ENCODE results near the gene FAM180B. TPM values are rescaled to one million over a fixed set of nuclear protein-coding genes. Genes with fewer than 3 reads are reported as not detected.

FAM180B gene
- total RNA-seq: not detected in 2 replicates

GRCh38 chr11:47586098-47586855, at the start of gene FAM180B:
Gene FAM180B (plus strand): TSS chr11:47586678. CDS start chr11:47586769, 91 bp downstream.

GRCh38 chr11:47552566-47553405, 33.7 kb upstream of the FAM180B start, which contains the start of gene CELF1:
Gene CELF1 (minus strand): TSS chr11:47553132. CDS start chr11:47499523, 53,609 bp downstream.

GRCh38 chr11:47565340-47566148, 20.9 kb upstream of the FAM180B start, which contains the start of gene PTPMT1:
Gene PTPMT1 (plus strand): TSS chr11:47565599. CDS start chr11:47565623, 24 bp downstream.

GRCh38 chr11:47578524-47579494, 7.7 kb upstream of the FAM180B start, which contains the start of the genes KBTBD4 and NDUFS3:
Gene KBTBD4 (minus strand): TSS chr11:47578970. CDS start chr11:47578951, 19 bp downstream.
Gene NDUFS3 (plus strand): TSS chr11:47579074. CDS start chr11:47579092, 18 bp downstream.

GRCh38 chr11:47593934-47594855, 7.7 kb downstream of the FAM180B start, which contains the start of gene C1QTNF4:
Gene C1QTNF4 (minus strand): TSS chr11:47594411. CDS start chr11:47590810, 3,601 bp downstream.

Other genes starting within 250 kb of the FAM180B start
- gene MYBPC3, start 234.0 kb upstream of the FAM180B start, total RNA-seq: not detected in 2 replicates
- gene SPI1, start 208.1 kb upstream of the FAM180B start, total RNA-seq: not detected in 2 replicates
- 55.2 and 58.5 TPM in 2 replicates for gene SLC39A13, start 178.1 kb upstream of the FAM180B start, total RNA-seq
- gene PSMC3, start 160.2 kb upstream of the FAM180B start, total RNA-seq: 201 and 249 TPM in 2 replicates
- 0.13 and 0.19 TPM in 2 replicates for gene RAPSN, start 137.5 kb upstream of the FAM180B start, total RNA-seq
- 73.5 and 83.7 TPM in 2 replicates for gene CELF1, start 33.5 kb upstream of the FAM180B start, total RNA-seq
- gene PTPMT1, start 21.1 kb upstream of the FAM180B start, total RNA-seq: 53.9 and 57.9 TPM in 2 replicates
- gene KBTBD4, start 7.7 kb upstream of the FAM180B start, total RNA-seq: 24.2 and 24.8 TPM in 2 replicates
- 80.3 and 85.5 TPM in 2 replicates for gene NDUFS3, start 7.6 kb upstream of the FAM180B start, total RNA-seq
- 0.06 TPM in 1 of 2 replicates, not detected in the other for gene C1QTNF4, start 7.7 kb downstream of the FAM180B start, total RNA-seq
- 79.4 and 81.2 TPM in 2 replicates for gene MTCH2, start 55.9 kb downstream of the FAM180B start, total RNA-seq
- gene AGBL2, start 128.7 kb downstream of the FAM180B start, total RNA-seq: 1.2 and 1.6 TPM in 2 replicates
- 61.8 and 62.7 TPM in 2 replicates for gene FNBP4, start 180.7 kb downstream of the FAM180B start, total RNA-seq